IMR-90 (cell line): ENCODE measurements around the gene EID2B. TPM values are rescaled to one million over a fixed set of nuclear protein-coding genes. Genes with fewer than 3 reads are reported as not detected.

ENCODE experiments used
- ATAC-seq: fragments of 200-7000 bp; cut with Tn5 transposase; 2 replicates; pipeline ENCODE4 v1.9.1; 2020; ENCODE audit warnings: low read depth, mild to moderate bottlenecking, moderate library complexity
- BruUV-seq: library from RNA; stranded (reverse); fragments of 400-500 nt; replicated peaks from 2 replicates; lab custom pipeline; 2021; lab: Mats Ljungman, UMichigan
- CTCF ChIA-PET: fragments of 300-600 bp; formaldehyde crosslinking; extraction: SDS; loops from one replicate; lab custom pipeline; 2021; ENCODE audit warnings: antibody characterized with exemption; lab: Yijun Ruan, JAX
- POLR2A ChIA-PET: fragments of 300-600 bp; sonication (Branson Sonifier 250); formaldehyde crosslinking; loops from one replicate; lab custom pipeline; 2022; ENCODE audit warnings: antibody characterized with exemption; ENCODE audit not compliant: unreplicated experiment; lab: Charles Lee
- DNase-seq: peaks from one replicate; pipeline ENCODE4 v3.0.0; 2013
- H2AFZ ChIP-seq: replicated peaks from 2 replicates; pipeline ENCODE3; 2013; ENCODE audit warnings: low read length, mild to moderate bottlenecking; ENCODE audit not compliant: poor library complexity
- H2AK5ac ChIP-seq: 2 replicates; pipeline ENCODE4 v1.6.1; 2013; ENCODE audit warnings: low read depth, low read length, inconsistent platforms
- H2AK9ac ChIP-seq: replicated peaks from 2 replicates; pipeline ENCODE3; 2013; ENCODE audit warnings: mild to moderate bottlenecking, low read depth, low read length, moderate library complexity; ENCODE audit not compliant: poor library complexity
- H2BK120ac ChIP-seq: 2 replicates; pipeline ENCODE4 v1.6.1; 2013; ENCODE audit warnings: low read depth, low read length, inconsistent platforms
- H2BK15ac ChIP-seq: 3 replicates; pipeline ENCODE4 v1.6.1; 2013; ENCODE audit warnings: low read depth, low read length, inconsistent platforms
- H2BK20ac ChIP-seq: 2 replicates; pipeline ENCODE4 v1.6.1; 2013; ENCODE audit warnings: low read depth, mild to moderate bottlenecking, inconsistent platforms, low read length, moderate library complexity
- H2BK5ac ChIP-seq: 2 replicates; pipeline ENCODE4 v1.6.1; 2013; ENCODE audit warnings: mild to moderate bottlenecking, low read depth, low read length, inconsistent platforms; ENCODE audit not compliant: poor library complexity, severe bottlenecking
- H3K14ac ChIP-seq: replicated peaks from 2 replicates; pipeline ENCODE4 v1.6.1; 2013; ENCODE audit warnings: low read depth, low read length, inconsistent platforms
- H3K18ac ChIP-seq: 2 replicates; pipeline ENCODE4 v1.6.1; 2013; ENCODE audit warnings: low read depth, low read length, control low read depth
- H3K23ac ChIP-seq: 2 replicates; pipeline ENCODE4 v1.6.1; 2013; ENCODE audit warnings: low read depth, low read length, inconsistent platforms
- H3K27ac ChIP-seq: 2 replicates; pipeline ENCODE4 v1.5.1; 2013; ENCODE audit warnings: mild to moderate bottlenecking, control low read depth, low read length; ENCODE audit not compliant: insufficient read depth
- H3K27me3 ChIP-seq: 2 replicates; pipeline ENCODE4 v1.6.1; 2013; ENCODE audit warnings: low read length; ENCODE audit not compliant: control insufficient read depth, insufficient read depth
- H3K36me3 ChIP-seq: 2 replicates; pipeline ENCODE4 v1.6.1; 2013; ENCODE audit warnings: low read length, mixed read lengths; ENCODE audit not compliant: control insufficient read depth, insufficient read depth
- H3K4ac ChIP-seq: 2 replicates; pipeline ENCODE4 v1.6.1; 2013; ENCODE audit warnings: low read depth, low read length, inconsistent platforms
- H3K4me1 ChIP-seq: 2 replicates; pipeline ENCODE4 v1.6.1; 2013; ENCODE audit warnings: low read length, mixed read lengths; ENCODE audit not compliant: control insufficient read depth, insufficient read depth
- H3K4me2 ChIP-seq: 2 replicates; pipeline ENCODE4 v1.6.1; 2013; ENCODE audit warnings: low read depth, mild to moderate bottlenecking, control low read depth, low read length, moderate library complexity
- H3K4me3 ChIP-seq: 2 replicates; pipeline ENCODE4 v1.5.1; 2013; ENCODE audit warnings: low read depth, mild to moderate bottlenecking, control low read depth, low read length, moderate library complexity; ENCODE audit not compliant: insufficient read depth
- H3K56ac ChIP-seq: 2 replicates; pipeline ENCODE4 v1.6.1; 2013; ENCODE audit warnings: low read length, inconsistent platforms; ENCODE audit not compliant: insufficient read depth; ENCODE audit errors: extremely low read depth
- H3K79me1 ChIP-seq, 2 experiments: 2 replicates each; pipeline ENCODE4 v1.6.1; 2013; ENCODE audit warnings: low read length in 2 of 2, inconsistent platforms in 1 of 2, low read depth in 1 of 2
- H3K9ac ChIP-seq: 2 replicates; pipeline ENCODE4 v1.6.1; 2013; ENCODE audit warnings: low read depth, low read length, control low read depth
- H3K9me1 ChIP-seq: 2 replicates; pipeline ENCODE4 v1.6.1; 2013; ENCODE audit warnings: low read length, inconsistent platforms; ENCODE audit not compliant: insufficient read depth
- H3K9me3 ChIP-seq: 2 replicates; pipeline ENCODE4 v1.6.1; 2013; ENCODE audit warnings: low read length; ENCODE audit not compliant: control insufficient read depth, insufficient read depth
- H4K20me1 ChIP-seq: 2 replicates; pipeline ENCODE4 v1.6.1; 2013; ENCODE audit warnings: low read length, inconsistent platforms; ENCODE audit not compliant: insufficient read depth
- H4K5ac ChIP-seq: 2 replicates; pipeline ENCODE4 v1.6.1; 2013; ENCODE audit warnings: mild to moderate bottlenecking, low read depth, low read length, control low read depth
- H4K8ac ChIP-seq, 2 experiments: 2 replicates each; pipeline ENCODE4 v1.6.1; 2013; ENCODE audit warnings: low read depth in 2 of 2, low read length in 2 of 2, control low read depth in 1 of 2, inconsistent platforms in 1 of 2
- H4K91ac ChIP-seq: 2 replicates; pipeline ENCODE4 v1.6.1; 2013; ENCODE audit warnings: low read depth, low read length, inconsistent platforms; ENCODE audit not compliant: insufficient read depth
- BHLHE40 ChIP-seq: fragments of 150-350 bp; IDR thresholded peaks from 2 replicates; pipeline ENCODE4 v1.6.1; 2016; ENCODE audit warnings: mild to moderate bottlenecking, low read depth, low read length
- CEBPB ChIP-seq: IDR thresholded peaks from 2 replicates; pipeline ENCODE4 v1.6.1; 2012; ENCODE audit warnings: low read depth, low read length, improper control_type of control experiment
- RAD21 ChIP-seq: IDR thresholded peaks from 2 replicates; pipeline ENCODE4 v1.6.1; 2012; ENCODE audit warnings: low read length, improper control_type of control experiment
- SMC3 ChIP-seq: fragments of 150-350 bp; IDR thresholded peaks from 2 replicates; pipeline ENCODE4 v1.6.1; 2016; ENCODE audit warnings: low read depth, mild to moderate bottlenecking, antibody characterized with exemption, low read length, moderate library complexity
- WGBS, 2 experiments: methylation state at CpG; one replicate each; pipeline versions ENCODE4 v1.1.5 to v1.1.7; 2013; ENCODE audit warnings: missing lambda C conversion rate in 2 of 2; ENCODE audit not compliant: insufficient read length in 1 of 2; ENCODE audit errors: extremely low coverage in 2 of 2; 5-methylcytosine and 5-hydroxymethylcytosine counted together
- dilution Hi-C: fragments of 300-500 bp; cut with HindIII; formaldehyde crosslinking; loops from one replicate; pipeline ENCODE4 v1.14.3; 2018; ENCODE audit warnings: low sequenced_read_pairs; ENCODE audit not compliant: unreplicated experiment
- in situ Hi-C: fragments of 300-500 bp; cut with MboI; formaldehyde crosslinking; loops from 3 replicates; pipeline ENCODE4 v1.14.3; 2019; ENCODE audit warnings: low sequenced_read_pairs, inconsistent platforms, mixed read lengths
- intact Hi-C: fragments of 100-400 bp; cut with micrococcal nuclease; formaldehyde crosslinking; loops from 2 replicates; pipeline ENCODE4 v1.10.0; 2022
- polyA plus RNA-seq, 3 experiments: library from polyadenylated mRNA; depleted of rRNA; stranded (reverse); fragments of >200 nt; gene quantifications; 2 replicates each; pipeline ENCODE4 v1.2.3, GENCODE V29; 2012; ENCODE audit warnings: low replicate concordance in 1 of 3
- total RNA-seq: library from RNA; depleted of rRNA; stranded (reverse); fragments of >200 nt; gene quantifications from 2 replicates; pipeline ENCODE4 v1.2.3, GENCODE V29; 2012
- TF ChIP-seq, protein P1 (sequence below): fragments of 150-350 bp; IDR thresholded peaks from 2 replicates; pipeline ENCODE4 v1.6.1; 2016; ENCODE audit warnings: low read depth, mild to moderate bottlenecking, low read length, moderate library complexity, borderline replicate concordance

The EID2B gene
- total and polyA plus RNA-seq, 2 of the 4 experiments (the other 2 are of a cell fraction), result 2.5 to 2.7 TPM

GRCh38 chr19:39494661-39495060, 38.0 kb downstream of the EID2B start:
- no peak overlapping the region for H4K91ac ChIP-seq
- CTCF ChIA-PET, result no interaction called here
- H3K23ac ChIP-seq, result no peak overlapping the region
- H4K20me1 ChIP-seq, result no peaks in the 10 kb centered on the region
- H2AK9ac ChIP-seq, result no peak overlapping the region
- H2BK5ac ChIP-seq, result no peak overlapping the region
- no peak overlapping the region for H3K27ac ChIP-seq
- H3K9ac ChIP-seq, result no peak overlapping the region
- H3K14ac ChIP-seq, result no peak overlapping the region
- WGBS, 2 experiments, result 100% methylated on average over 2 of the region's 5 CpGs; no CpG with 5 or more reads in 1 of the 2 experiments
- peaks cover 3% of the 10 kb centered on the region for H3K9me1 ChIP-seq
- no peak overlapping the region for H2BK15ac ChIP-seq
- POLR2A ChIA-PET, result no interaction called here
- H2AFZ ChIP-seq, result no peak overlapping the region
- DNase-seq, result no peak
- H3K9me3 ChIP-seq, result no peaks in the 10 kb centered on the region
- in situ Hi-C loops (no loop called here), dilution Hi-C loops (no loop called here), intact Hi-C loops (loop anchor here (5.0 kb wide), 2 partner anchors 38 to 178 kb away; partner anchors contain the start of gene EID2B)
- H3K18ac ChIP-seq, result no peak overlapping the region
- H3K4me1 ChIP-seq, result peaks cover 3% of the 10 kb centered on the region; the same call in 1 of the 2 replicates
- H3K4ac ChIP-seq, result no peak overlapping the region
- no peak overlapping the region for H4K5ac ChIP-seq
- peaks cover 25% of the 10 kb centered on the region for H3K27me3 ChIP-seq
- TF ChIP-seq RAD21 (no peak), CEBPB (no peak), BHLHE40 (no peak), SMC3 (no peak)
- TF ChIP-seq, protein P1, sequence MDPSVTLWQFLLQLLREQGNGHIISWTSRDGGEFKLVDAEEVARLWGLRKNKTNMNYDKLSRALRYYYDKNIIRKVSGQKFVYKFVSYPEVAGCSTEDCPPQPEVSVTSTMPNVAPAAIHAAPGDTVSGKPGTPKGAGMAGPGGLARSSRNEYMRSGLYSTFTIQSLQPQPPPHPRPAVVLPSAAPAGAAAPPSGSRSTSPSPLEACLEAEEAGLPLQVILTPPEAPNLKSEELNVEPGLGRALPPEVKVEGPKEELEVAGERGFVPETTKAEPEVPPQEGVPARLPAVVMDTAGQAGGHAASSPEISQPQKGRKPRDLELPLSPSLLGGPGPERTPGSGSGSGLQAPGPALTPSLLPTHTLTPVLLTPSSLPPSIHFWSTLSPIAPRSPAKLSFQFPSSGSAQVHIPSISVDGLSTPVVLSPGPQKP, result no peak
- no peak overlapping the region for H2AK5ac ChIP-seq
- no peaks in the 10 kb centered on the region for H3K79me1 ChIP-seq
- BruUV-seq, result no TSS peak
- H3K4me3 ChIP-seq, result no peak overlapping the region
- no peak for ATAC-seq
- no peak overlapping the region for H3K56ac ChIP-seq
- peaks cover 13% of the 10 kb centered on the region for H3K36me3 ChIP-seq
- H4K8ac ChIP-seq, result no peak overlapping the region
- H3K4me2 ChIP-seq, result no peak overlapping the region
- no peak overlapping the region for H2BK20ac ChIP-seq
- H2BK120ac ChIP-seq, result no peak overlapping the region
